GM23338 (cell line): ENCODE results near the gene UCN2. TPM values are rescaled to one million over a fixed set of nuclear protein-coding genes. Genes with fewer than 3 reads are reported as not detected.

Source experiments
- ATAC-seq: fragments of 200-7000 bp; cut with Tn5 transposase; 3 replicates; pipeline ENCODE4 v1.9.1; 2020
- DNase-seq: peaks from one replicate; pipeline ENCODE4 v3.0.0-alpha.2; 2015; ENCODE audit warnings: low spot score
- H2AFZ ChIP-seq: fragments of 200-600 bp; sonication (generic); 2 replicates; pipeline ENCODE4 v1.8.0; 2016; ENCODE audit warnings: antibody characterized with exemption, mild to moderate bottlenecking, moderate library complexity
- H3F3A ChIP-seq: fragments of 200-600 bp; sonication (generic); replicated peaks from 2 replicates; pipeline ENCODE4 v1.8.0; 2017; ENCODE audit warnings: antibody characterized with exemption, mixed run types, low read depth
- H3K27ac ChIP-seq: fragments of 200-600 bp; sonication (generic); 2 replicates; pipeline ENCODE4 v1.6.1; 2016; ENCODE audit warnings: low read depth
- H3K27me3 ChIP-seq: fragments of 200-600 bp; sonication (generic); 2 replicates; pipeline ENCODE4 v1.8.0; 2016; ENCODE audit warnings: mild to moderate bottlenecking, mixed run types, moderate library complexity; ENCODE audit not compliant: insufficient read depth
- H3K36me3 ChIP-seq: fragments of 200-600 bp; sonication (generic); 2 replicates; pipeline ENCODE4 v1.8.0; 2016; ENCODE audit warnings: mild to moderate bottlenecking; ENCODE audit not compliant: insufficient read depth
- H3K4me1 ChIP-seq: fragments of 200-600 bp; sonication (generic); 2 replicates; pipeline ENCODE4 v1.8.0; 2016; ENCODE audit warnings: mild to moderate bottlenecking, moderate library complexity; ENCODE audit not compliant: insufficient read depth
- H3K4me2 ChIP-seq: fragments of 200-600 bp; sonication (generic); 2 replicates; pipeline ENCODE4 v1.7.1; 2017; ENCODE audit warnings: mixed run types
- H3K4me3 ChIP-seq: fragments of 200-600 bp; sonication (generic); 2 replicates; pipeline ENCODE4 v1.6.1; 2016; ENCODE audit warnings: mixed run types
- H3K79me2 ChIP-seq: fragments of 200-600 bp; sonication (generic); replicated peaks from 2 replicates; pipeline ENCODE4 v1.8.0; 2017; ENCODE audit warnings: mild to moderate bottlenecking; ENCODE audit not compliant: insufficient read depth
- H3K9me2 ChIP-seq: fragments of 200-600 bp; sonication (generic); 2 replicates; pipeline ENCODE4 v1.8.0; 2017; ENCODE audit not compliant: insufficient read depth
- H4K20me1 ChIP-seq: fragments of 200-600 bp; sonication (generic); replicated peaks from 2 replicates; pipeline ENCODE4 v1.8.0; 2017; ENCODE audit warnings: mild to moderate bottlenecking; ENCODE audit not compliant: insufficient read depth
- H3K27ac Mint-ChIP-seq: 2 replicates; pipeline ENCODE4 v1.8.0; 2020; ENCODE audit warnings: inconsistent platforms, mild to moderate bottlenecking, moderate library complexity, mixed read lengths
- H3K27me3 Mint-ChIP-seq: 3 replicates; pipeline ENCODE4 v1.8.0; 2022; ENCODE audit warnings: low read depth, mild to moderate bottlenecking, moderate library complexity, mixed read lengths, inconsistent platforms; ENCODE audit not compliant: insufficient read depth, poor library complexity
- H3K36me3 Mint-ChIP-seq: 3 replicates; pipeline ENCODE4 v1.8.0; 2021; ENCODE audit warnings: low read depth, mild to moderate bottlenecking, inconsistent platforms, moderate library complexity, mixed read lengths
- H3K4me1 Mint-ChIP-seq: 3 replicates; pipeline ENCODE4 v1.8.0; 2020; ENCODE audit warnings: mild to moderate bottlenecking, inconsistent platforms, mixed read lengths
- H3K4me3 Mint-ChIP-seq: 3 replicates; pipeline ENCODE4 v1.8.0; 2021; ENCODE audit warnings: moderate library complexity, mild to moderate bottlenecking, inconsistent platforms, mixed read lengths
- H3K9me3 Mint-ChIP-seq: 3 replicates; pipeline ENCODE4 v1.8.0; 2020; ENCODE audit warnings: moderate library complexity, mild to moderate bottlenecking, inconsistent platforms, mixed read lengths
- CREB1 ChIP-seq: fragments of 250-450 bp; sonication (Bioruptor Pico); IDR thresholded peaks from 2 replicates; pipeline ENCODE4 v1.5.0; 2020; ENCODE audit warnings: low read depth, mild to moderate bottlenecking, moderate library complexity
- ETS1 ChIP-seq: IDR thresholded peaks from 2 replicates; pipeline ENCODE4 v1.6.1; 2016; ENCODE audit warnings: antibody characterized with exemption
- EZH2 ChIP-seq: fragments of 200-600 bp; sonication (generic); IDR thresholded peaks from one replicate; pipeline ENCODE4 v1.8.0; 2017; ENCODE audit warnings: antibody characterized with exemption, mild to moderate bottlenecking, low read depth; ENCODE audit not compliant: unreplicated experiment
- EZH2phosphoT487 ChIP-seq: fragments of 200-600 bp; sonication (generic); IDR thresholded peaks from one replicate; pipeline ENCODE4 v1.8.1; 2018; ENCODE audit warnings: antibody characterized with exemption; ENCODE audit not compliant: unreplicated experiment
- POLR2AphosphoS5 ChIP-seq: IDR thresholded peaks from 2 replicates; pipeline ENCODE4 v1.6.1; 2016; ENCODE audit warnings: antibody characterized with exemption, low read depth
- REST ChIP-seq: IDR thresholded peaks from one replicate; pipeline ENCODE4 v1.6.1; 2018; ENCODE audit warnings: antibody characterized with exemption; ENCODE audit not compliant: unreplicated experiment
- STAT1 ChIP-seq: IDR thresholded peaks from one replicate; pipeline ENCODE4 v1.6.1; 2016; ENCODE audit warnings: antibody characterized with exemption; ENCODE audit not compliant: unreplicated experiment
- ZNF114 ChIP-seq: fragments of 250-450 bp; sonication (Bioruptor Pico); IDR thresholded peaks from 2 replicates; pipeline ENCODE4 v1.5.0; 2020; ENCODE audit warnings: mild to moderate bottlenecking, moderate library complexity
- ZNF331 ChIP-seq: fragments of 250-450 bp; sonication (Bioruptor Pico); IDR thresholded peaks from 2 replicates; pipeline ENCODE4 v1.5.0; 2020; ENCODE audit warnings: low read depth, mild to moderate bottlenecking, moderate library complexity
- ZNF462 ChIP-seq: fragments of 250-450 bp; sonication (Bioruptor Pico); IDR thresholded peaks from 2 replicates; pipeline ENCODE4 v1.5.0; 2020; ENCODE audit warnings: mild to moderate bottlenecking, moderate library complexity
- polyA plus RNA-seq: library from polyadenylated mRNA; unstranded; fragments of >200 nt; fragmentation: Nextera tagmentation; extraction: Ambion mirVana; gene quantifications from 2 replicates; pipeline ENCODE4 v1.2.1, GENCODE V29; 2016
- total RNA-seq: library from RNA; depleted of rRNA; stranded (reverse); fragments of >200 nt; shearing (Covaris generic); gene quantifications from 2 replicates; pipeline ENCODE4 v1.2.3, GENCODE V29; 2014

Gene UCN2
- total and polyA plus RNA-seq, 2 experiments from 2014 or later, result 0.17 TPM; not detected in 1

- TF ChIP-seq REST (no peak), ETS1 (no peak), ZNF114 (CRISPR knock-in tag) (no peak), POLR2AphosphoS5 (no peak), STAT1 (no peak), EZH2phosphoT487 (no peak), EZH2 (no peak)
Observed at GRCh38 chr3:48560648-48561018, 2.9 kb downstream of the UCN2 start (continued).

GRCh38 chr3:48558493-48559134, 5.0 kb downstream of the UCN2 start:
- no peak overlapping the region for H3K4me3 ChIP-seq
- Mint-ChIP-seq H3K4me3 (no peak overlapping the region; the same call in 2 of the 3 replicates), H3K9me3 (no peaks in the 10 kb centered on the region; the same call in 2 of the 3 replicates), H3K27ac (no peak overlapping the region), H3K4me1 (peaks cover 50% of the 10 kb centered on the region), H3K27me3 (peaks cover 22% of the 10 kb centered on the region), H3K36me3 (no peaks in the 10 kb centered on the region; the same call in 2 of the 3 replicates)
- ATAC-seq (no peak), DNase-seq (no peak)
- peaks cover 21% of the 10 kb centered on the region for H3K79me2 ChIP-seq
- H3K9me2 ChIP-seq, result no peaks in the 10 kb centered on the region
- H3K36me3 ChIP-seq, result no peaks in the 10 kb centered on the region
- no peak overlapping the region for H3K27ac ChIP-seq
- H3K4me1 ChIP-seq, result peaks cover 30% of the 10 kb centered on the region
- H3F3A ChIP-seq, result peaks cover 11% of the 10 kb centered on the region
- H4K20me1 ChIP-seq, result no peaks in the 10 kb centered on the region
- H3K27me3 ChIP-seq, result no peaks in the 10 kb centered on the region
- no peak overlapping the region for H2AFZ ChIP-seq
- H3K4me2 ChIP-seq, result no peak overlapping the region
- no peak for TF ChIP-seq STAT1
- no peak for TF ChIP-seq ZNF462
- no peak for TF ChIP-seq ZNF331 (CRISPR knock-in tag)
- TF ChIP-seq REST, result no peak
- TF ChIP-seq CREB1 (CRISPR knock-in tag), result no peak
